GM19193 (cell line): Measurements from ENCODE around the gene PCDH20.

ENCODE experiments used
- POLR2A ChIP-seq: IDR thresholded peaks from 4 replicates; pipeline ENCODE4 v1.6.1; 2011; ENCODE audit not compliant: insufficient read depth, insufficient read length; ENCODE audit errors: extremely low read depth

PCDH20 gene

DNA sequence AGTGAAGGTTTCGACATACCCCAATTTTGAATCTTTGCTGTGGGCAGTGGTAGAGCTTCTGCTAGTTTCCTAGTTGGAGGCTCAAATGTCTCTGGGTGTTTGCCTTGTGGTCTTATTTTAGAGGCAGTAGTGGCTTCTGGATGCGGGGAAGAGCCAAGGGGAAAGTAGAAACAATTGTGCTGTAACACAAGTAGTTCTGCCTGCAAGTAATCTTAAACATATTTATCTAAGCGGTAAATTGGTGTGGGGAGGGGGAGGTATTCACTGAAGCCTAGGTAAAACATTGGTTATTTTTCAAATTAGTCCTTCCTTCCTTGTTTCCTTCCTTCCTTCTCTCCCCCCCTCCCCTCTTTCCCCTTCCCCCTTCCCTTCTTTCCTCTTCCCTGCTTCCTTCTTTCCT is at the start of gene PCDH20:
PCDH20 (minus strand) TSS at position 101 of the 400 bp plus-strand sequence. CDS start 691 bp downstream, outside the sequence.
- no peak for TF ChIP-seq POLR2A

- TF ChIP-seq POLR2A: no peak
Measured at GRCh38 chr13:61463024-61463423, 47.4 kb upstream of the PCDH20 start.

- TF ChIP-seq POLR2A: no peak
Measured at GRCh38 chr13:61453121-61453520, 37.5 kb upstream of the PCDH20 start.

DNA sequence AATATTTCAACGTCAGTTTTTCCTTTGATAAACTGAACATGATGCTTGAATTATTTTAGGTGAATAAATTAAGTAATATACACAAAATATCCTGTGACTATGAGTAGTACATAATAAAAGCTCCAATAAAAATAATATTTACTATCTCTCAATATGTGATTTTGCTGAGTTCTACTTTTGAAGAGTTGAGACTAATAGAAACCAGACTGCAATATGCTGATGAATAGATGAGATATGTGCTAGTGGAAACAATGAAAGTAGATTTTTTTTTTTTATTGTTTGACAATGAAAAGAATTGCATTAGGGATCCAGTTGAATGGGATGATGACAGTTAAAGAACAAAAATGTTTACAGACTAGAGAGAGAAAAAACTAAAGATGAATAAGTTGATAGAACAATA is 16.4 kb upstream of the PCDH20 start:
- no peak for TF ChIP-seq POLR2A

- TF ChIP-seq POLR2A: no peak
Measured at GRCh38 chr13:61423915-61424314, 8.3 kb upstream of the PCDH20 start.

GRCh38 chr13:61417086-61417570 is 1.5 kb upstream of the PCDH20 start:
- no peak for TF ChIP-seq POLR2A

DNA sequence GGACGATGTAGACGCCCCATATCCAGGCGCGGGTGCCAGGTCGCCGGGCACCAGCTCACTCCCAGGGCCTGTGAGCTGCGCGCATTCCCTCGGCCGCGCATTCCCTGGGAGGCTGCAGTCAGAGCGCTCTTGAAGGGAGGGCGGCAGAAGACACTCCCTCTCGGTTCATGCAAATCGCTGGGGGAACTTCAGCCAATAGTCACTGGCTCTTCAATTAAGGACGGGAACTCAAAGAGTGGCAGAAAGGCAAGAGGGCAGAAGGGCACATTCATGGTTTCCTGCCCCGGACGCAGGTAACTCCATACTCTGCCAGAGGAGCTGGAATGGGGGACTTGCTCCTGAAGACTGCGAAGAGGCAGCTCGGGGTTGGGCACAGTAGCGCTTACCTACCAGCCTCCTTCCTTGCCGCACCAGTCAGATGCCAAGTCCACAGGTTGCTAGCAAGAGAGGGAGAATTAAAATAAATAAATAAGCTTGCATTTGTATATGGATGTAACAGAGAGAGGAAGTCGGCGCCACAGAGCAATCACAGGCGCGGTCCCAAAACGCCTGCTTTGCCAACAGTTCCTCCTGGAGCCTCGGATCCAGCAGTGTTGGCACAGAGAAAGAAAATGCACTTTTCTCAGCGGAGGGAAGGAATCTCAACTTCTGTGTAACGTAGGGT is 459 bp downstream of the PCDH20 start:
- TF ChIP-seq POLR2A: no peak

GRCh38 chr13:61414686-61415057 is 977 bp downstream of the PCDH20 start:
- TF ChIP-seq POLR2A: no peak

DNA sequence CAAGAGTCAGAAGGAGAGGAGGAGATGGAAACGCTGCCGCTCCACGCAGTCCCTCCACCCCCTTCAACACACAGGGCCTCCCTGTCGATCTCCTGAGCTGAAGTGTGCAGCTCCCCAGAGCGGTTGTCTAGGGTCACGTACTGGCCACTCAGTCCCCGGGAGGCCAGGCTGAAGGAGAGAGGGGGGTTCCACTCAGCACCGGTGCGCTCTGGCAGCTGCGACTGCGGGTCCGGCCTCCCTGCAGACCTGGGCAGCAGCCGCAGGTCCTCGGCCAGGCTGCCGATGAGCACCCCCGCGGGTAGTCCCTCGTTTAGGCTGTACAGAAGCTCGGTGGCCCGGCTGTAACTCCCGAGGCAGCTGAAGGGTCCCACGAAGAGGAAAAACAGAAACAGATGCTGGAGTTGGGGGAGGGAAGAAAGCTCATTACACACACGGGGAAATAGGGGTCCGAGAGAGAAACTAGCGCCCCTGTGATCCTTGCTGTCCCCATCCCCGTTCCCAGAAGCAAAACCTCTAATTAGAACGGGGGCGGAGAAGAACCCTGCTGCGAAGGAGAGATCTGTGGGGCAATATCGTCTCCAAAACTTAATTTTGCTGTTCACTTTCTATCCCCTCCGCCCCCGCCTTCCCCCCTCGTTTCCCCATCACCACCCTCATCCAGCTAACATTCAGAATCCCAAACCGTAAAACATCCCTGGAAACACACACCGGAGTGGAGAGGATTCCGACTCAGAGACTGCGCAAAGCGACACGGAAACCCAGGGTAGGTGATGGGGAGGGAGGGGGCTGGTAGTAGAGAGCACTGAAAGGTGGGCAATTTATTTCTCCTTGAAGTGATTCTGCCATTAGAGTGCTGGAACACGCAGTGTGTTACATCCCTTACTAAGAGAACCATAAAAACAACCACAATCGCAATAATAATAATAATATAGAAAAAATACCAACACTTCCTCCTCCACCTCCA is 1.8 kb downstream of the PCDH20 start:
- no peak for TF ChIP-seq POLR2A

- TF ChIP-seq POLR2A: no peak
Measured at GRCh38 chr13:61410669-61411297, 4.9 kb downstream of the PCDH20 start.

- TF ChIP-seq POLR2A: no peak
Measured at GRCh38 chr13:61410266-61410665, 5.4 kb downstream of the PCDH20 start.

DNA sequence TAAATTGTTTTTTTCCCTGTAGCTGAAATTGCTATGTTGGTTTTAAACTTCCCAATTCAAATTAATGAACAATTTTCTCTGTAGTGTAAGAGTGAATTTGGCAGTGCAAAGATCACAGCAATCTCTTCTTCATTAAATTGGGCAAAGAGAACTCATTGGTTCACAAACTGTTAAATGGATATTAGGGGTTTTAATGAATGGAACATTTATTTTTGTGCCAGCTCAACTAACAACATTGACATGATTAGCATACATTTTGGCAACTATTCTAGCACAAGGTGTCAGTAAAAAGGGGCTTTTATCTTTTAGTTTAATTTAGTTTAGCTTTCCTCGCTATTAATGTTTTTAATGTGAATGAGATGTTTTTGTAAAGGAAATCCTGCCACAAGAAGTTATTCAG is 7.1 kb downstream of the PCDH20 start:
- no peak for TF ChIP-seq POLR2A

- TF ChIP-seq POLR2A: no peak
Measured at GRCh38 chr13:61406275-61406674, 9.4 kb downstream of the PCDH20 start.

- no peak for TF ChIP-seq POLR2A
Measured at GRCh38 chr13:61396121-61396520, 19.5 kb downstream of the PCDH20 start.

DNA sequence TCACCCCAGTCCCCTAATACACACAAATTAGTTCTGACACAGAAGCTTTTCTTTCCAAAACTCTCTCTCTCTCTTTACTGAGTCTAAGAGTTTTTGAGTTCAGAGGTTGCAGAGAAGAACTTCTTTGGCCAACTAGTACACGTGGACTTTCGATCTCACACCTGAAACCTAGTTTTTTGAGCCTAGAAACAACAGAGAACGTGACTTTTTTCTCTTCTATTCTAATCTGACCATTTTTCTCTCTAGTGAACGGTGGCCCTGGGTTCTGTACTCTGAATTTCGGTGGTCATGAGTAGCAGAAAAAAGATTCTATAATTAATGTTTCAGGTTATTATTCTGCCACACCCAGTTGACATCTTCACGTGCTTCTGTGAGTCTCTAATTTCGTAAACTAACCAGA is 24.2 kb downstream of the PCDH20 start:
- TF ChIP-seq POLR2A: no peak
